Upper lobe of left lung (tissue), 4 donors: ENCODE results near the gene NEUROG1.

Source experiments
- EP300 ChIP-seq, 4 donors: sonication (generic); formaldehyde crosslinking; IDR thresholded peaks; one replicate each; pipeline ENCODE4 v1.5.1; 2017; ENCODE audit warnings: antibody characterized with exemption in 4 of 4, control low read depth in 2 of 4
- TF ChIP-seq, protein P1 (sequence below), 6 experiments: fragments of 450-650 bp in 4 of 6; fragments of 200-600 bp in 2 of 6; sonication (generic) in 2 of 6; IDR thresholded peaks; one replicate each; pipeline ENCODE4 v1.5.1; 2016 to 2019; ENCODE audit warnings: antibody characterized with exemption in 6 of 6

DNA sequence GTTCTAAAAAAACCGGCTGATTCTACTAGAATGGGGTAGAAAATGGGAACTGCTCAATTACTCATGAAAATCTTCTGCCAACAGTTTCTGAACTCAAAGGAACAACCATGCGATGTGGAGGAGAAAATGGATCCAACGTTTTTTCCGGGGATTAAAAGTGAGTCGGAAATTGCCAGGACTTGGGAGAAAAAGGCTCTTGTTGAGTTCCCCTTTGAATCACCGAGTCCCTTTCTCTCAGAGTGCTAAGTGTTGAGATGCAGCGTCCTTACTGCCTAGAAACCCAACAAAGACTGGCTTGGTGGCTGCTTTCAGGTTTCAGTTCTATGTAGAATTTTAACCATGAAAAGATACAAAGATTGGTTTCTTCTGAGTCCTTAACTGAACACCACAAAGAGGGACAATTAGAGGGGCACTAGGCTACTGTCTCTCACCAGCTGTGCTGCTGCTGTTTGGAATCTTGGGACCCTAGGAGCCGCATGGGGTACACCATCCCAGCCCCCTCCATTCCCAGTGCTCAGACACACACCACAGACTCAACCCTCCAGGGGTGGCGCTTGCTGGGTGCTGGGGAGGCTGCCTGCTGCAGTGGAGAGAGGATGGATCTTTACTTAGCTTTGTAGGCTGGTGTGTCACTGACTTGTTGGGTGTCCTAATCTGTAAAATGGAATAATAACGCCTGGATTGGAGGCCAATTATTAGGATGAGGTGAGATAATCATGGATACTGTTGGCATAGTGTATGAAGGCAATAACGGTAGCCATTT lies 21.5 kb upstream of the NEUROG1 start:
- TF ChIP-seq, protein P1, sequence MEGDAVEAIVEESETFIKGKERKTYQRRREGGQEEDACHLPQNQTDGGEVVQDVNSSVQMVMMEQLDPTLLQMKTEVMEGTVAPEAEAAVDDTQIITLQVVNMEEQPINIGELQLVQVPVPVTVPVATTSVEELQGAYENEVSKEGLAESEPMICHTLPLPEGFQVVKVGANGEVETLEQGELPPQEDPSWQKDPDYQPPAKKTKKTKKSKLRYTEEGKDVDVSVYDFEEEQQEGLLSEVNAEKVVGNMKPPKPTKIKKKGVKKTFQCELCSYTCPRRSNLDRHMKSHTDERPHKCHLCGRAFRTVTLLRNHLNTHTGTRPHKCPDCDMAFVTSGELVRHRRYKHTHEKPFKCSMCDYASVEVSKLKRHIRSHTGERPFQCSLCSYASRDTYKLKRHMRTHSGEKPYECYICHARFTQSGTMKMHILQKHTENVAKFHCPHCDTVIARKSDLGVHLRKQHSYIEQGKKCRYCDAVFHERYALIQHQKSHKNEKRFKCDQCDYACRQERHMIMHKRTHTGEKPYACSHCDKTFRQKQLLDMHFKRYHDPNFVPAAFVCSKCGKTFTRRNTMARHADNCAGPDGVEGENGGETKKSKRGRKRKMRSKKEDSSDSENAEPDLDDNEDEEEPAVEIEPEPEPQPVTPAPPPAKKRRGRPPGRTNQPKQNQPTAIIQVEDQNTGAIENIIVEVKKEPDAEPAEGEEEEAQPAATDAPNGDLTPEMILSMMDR (IDR thresholded peaks at IDR 0.05), result no peak
- TF ChIP-seq EP300 (IDR thresholded peaks at IDR 0.05), result no peak
